GM13977 (cell line): ENCODE results near the gene SLC41A1.

ENCODE experiments used
- DNase-seq: peaks from one replicate; pipeline ENCODE4 v3.0.0; 2012; ENCODE audit warnings: low spot score
- CTCF ChIP-seq: IDR thresholded peaks from 2 replicates; pipeline ENCODE4 v1.5.1; 2012; ENCODE audit warnings: mild to moderate bottlenecking, control low read depth; ENCODE audit not compliant: insufficient read depth; ENCODE audit errors: extremely low read depth, missing control alignments
- in situ Hi-C: fragments of 300-500 bp; cut with MboI; formaldehyde crosslinking; loops from one replicate; pipeline ENCODE4 v1.12.0; 2022; ENCODE audit warnings: low sequenced_read_pairs, low pct_unique_long_range_greater_than_20kb, mixed read lengths, inconsistent platforms; ENCODE audit not compliant: unreplicated experiment

SLC41A1 gene

GRCh38 chr1:205751036-205751651 is 61.9 kb downstream of the SLC41A1 start:
- DNase-seq = no peak
- in situ Hi-C loops = no loop called here
- TF ChIP-seq CTCF = no peak

- no peak for TF ChIP-seq CTCF
- in situ Hi-C loops = no loop called here
- DNase-seq = peak; percentile 90
Observed at GRCh38 chr1:205750138-205751035, 62.6 kb downstream of the SLC41A1 start, which contains the start of gene NUCKS1. NUCKS1 (minus strand) TSS chr1:205750182; CDS start chr1:205749973, 209 bp downstream.

- no peak for TF ChIP-seq CTCF
- DNase-seq = peak; percentile 97
- in situ Hi-C loops = no loop called here
Observed at GRCh38 chr1:205749234-205750137, 63.5 kb downstream of the SLC41A1 start.

- no peak for TF ChIP-seq CTCF
- in situ Hi-C loops = no loop called here
- DNase-seq = no peak
Observed at GRCh38 chr1:205748403-205749233, 64.4 kb downstream of the SLC41A1 start.

- no peak for TF ChIP-seq CTCF
- no peak for DNase-seq
- in situ Hi-C loops = no loop called here
Observed at GRCh38 chr1:205746757-205747412, 66.1 kb downstream of the SLC41A1 start.
